ENCODE results near the gene TMED3. TPM values are rescaled to one million over a fixed set of nuclear protein-coding genes. Genes with fewer than 3 reads are reported as not detected.

Gene TMED3
- polyA plus RNA-seq, 2 of the 4 experiments (the other 2 are of a cell fraction) = 149 to 202 TPM

- H3K9me3 ChIP-seq = no peaks in the 10 kb centered on the region
Measured at GRCh38 chr15:79314811-79315210, 3.9 kb downstream of the TMED3 start.

GRCh38 chr15:79315623-79316328, 4.9 kb downstream of the TMED3 start:
- no peak for FAIRE-seq
- no peak for DNase-seq (ENCODE audit: low read depth in 1 of 2, low spot score in 1 of 2)
- no peaks in the 10 kb centered on the region for H3K9me3 ChIP-seq
- H3K27ac ChIP-seq = no peak overlapping the region
- POLR2A ChIA-PET = no interaction called here
- no peak for ATAC-seq
- H3K4me3 ChIP-seq = no peak overlapping the region
- TF ChIP-seq, protein P1, sequence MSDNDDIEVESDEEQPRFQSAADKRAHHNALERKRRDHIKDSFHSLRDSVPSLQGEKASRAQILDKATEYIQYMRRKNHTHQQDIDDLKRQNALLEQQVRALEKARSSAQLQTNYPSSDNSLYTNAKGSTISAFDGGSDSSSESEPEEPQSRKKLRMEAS (IDR thresholded peaks at IDR 0.05) = no peak
- no peak for TF ChIP-seq MAZ (IDR thresholded peaks at IDR 0.05; ENCODE audit: borderline replicate concordance, low read depth, low read length)
- 85% methylated on average over 10 of the region's 10 CpGs for WGBS (ENCODE audit: missing lambda C conversion rate)
- CTCF ChIA-PET = interaction anchor here (0.6 to 1.9 kb wide), 5 partner anchors 14 to 676 kb away, joined by 3 to 7 read pairs (median 3); no protein-coding TSS in a partner anchor
- no peak overlapping the region for H3K4me2 ChIP-seq
- H3K4me1 ChIP-seq = peaks cover 12% of the 10 kb centered on the region

More at GRCh38 chr15:79314811-79315210, 3.9 kb downstream of the TMED3 start:
- Histone ChIP-seq H3K4me1 (peaks cover 16% of the 10 kb centered on the region), H3K27ac (no peak overlapping the region), H3K4me2 (no peak overlapping the region), H3K4me3 (no peak overlapping the region)
- ChIA-PET CTCF (interaction anchor here (0.9 to 1.9 kb wide), 4 partner anchors 25 to 535 kb away, joined by 3 to 7 read pairs (median 4); no protein-coding TSS in a partner anchor), POLR2A (no interaction called here)
- FAIRE-seq = no peak
- WGBS (ENCODE audit: missing lambda C conversion rate) = 98% methylated on average over 6 of the region's 6 CpGs
- TF ChIP-seq JUNB (IDR thresholded peaks at IDR 0.05) (no peak), NR3C1 (IDR thresholded peaks at IDR 0.05) (no peak), RARB (CRISPR knock-in tag; IDR thresholded peaks at IDR 0.05) (no peak), SMC3 (IDR thresholded peaks at IDR 0.05) (no peak), FOSB (CRISPR knock-in tag; IDR thresholded peaks at IDR 0.05) (no peak), HMGXB4 (CRISPR knock-in tag; IDR thresholded peaks at IDR 0.05; ENCODE audit: borderline replicate concordance) (no peak), CEBPB (IDR thresholded peaks at IDR 0.05) (no peak), EHMT2 (IDR thresholded peaks at IDR 0.05; ENCODE audit: low read depth) (no peak), HOXB5 (CRISPR knock-in tag; IDR thresholded peaks at IDR 0.05) (no peak), BCL3 (IDR thresholded peaks at IDR 0.05) (no peak), SREBF2 (IDR thresholded peaks at IDR 0.05) (no peak)
- TF ChIP-seq, protein P2, sequence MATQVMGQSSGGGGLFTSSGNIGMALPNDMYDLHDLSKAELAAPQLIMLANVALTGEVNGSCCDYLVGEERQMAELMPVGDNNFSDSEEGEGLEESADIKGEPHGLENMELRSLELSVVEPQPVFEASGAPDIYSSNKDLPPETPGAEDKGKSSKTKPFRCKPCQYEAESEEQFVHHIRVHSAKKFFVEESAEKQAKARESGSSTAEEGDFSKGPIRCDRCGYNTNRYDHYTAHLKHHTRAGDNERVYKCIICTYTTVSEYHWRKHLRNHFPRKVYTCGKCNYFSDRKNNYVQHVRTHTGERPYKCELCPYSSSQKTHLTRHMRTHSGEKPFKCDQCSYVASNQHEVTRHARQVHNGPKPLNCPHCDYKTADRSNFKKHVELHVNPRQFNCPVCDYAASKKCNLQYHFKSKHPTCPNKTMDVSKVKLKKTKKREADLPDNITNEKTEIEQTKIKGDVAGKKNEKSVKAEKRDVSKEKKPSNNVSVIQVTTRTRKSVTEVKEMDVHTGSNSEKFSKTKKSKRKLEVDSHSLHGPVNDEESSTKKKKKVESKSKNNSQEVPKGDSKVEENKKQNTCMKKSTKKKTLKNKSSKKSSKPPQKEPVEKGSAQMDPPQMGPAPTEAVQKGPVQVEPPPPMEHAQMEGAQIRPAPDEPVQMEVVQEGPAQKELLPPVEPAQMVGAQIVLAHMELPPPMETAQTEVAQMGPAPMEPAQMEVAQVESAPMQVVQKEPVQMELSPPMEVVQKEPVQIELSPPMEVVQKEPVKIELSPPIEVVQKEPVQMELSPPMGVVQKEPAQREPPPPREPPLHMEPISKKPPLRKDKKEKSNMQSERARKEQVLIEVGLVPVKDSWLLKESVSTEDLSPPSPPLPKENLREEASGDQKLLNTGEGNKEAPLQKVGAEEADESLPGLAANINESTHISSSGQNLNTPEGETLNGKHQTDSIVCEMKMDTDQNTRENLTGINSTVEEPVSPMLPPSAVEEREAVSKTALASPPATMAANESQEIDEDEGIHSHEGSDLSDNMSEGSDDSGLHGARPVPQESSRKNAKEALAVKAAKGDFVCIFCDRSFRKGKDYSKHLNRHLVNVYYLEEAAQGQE (IDR thresholded peaks at IDR 0.05) = no peak
- TF ChIP-seq, protein P3, sequence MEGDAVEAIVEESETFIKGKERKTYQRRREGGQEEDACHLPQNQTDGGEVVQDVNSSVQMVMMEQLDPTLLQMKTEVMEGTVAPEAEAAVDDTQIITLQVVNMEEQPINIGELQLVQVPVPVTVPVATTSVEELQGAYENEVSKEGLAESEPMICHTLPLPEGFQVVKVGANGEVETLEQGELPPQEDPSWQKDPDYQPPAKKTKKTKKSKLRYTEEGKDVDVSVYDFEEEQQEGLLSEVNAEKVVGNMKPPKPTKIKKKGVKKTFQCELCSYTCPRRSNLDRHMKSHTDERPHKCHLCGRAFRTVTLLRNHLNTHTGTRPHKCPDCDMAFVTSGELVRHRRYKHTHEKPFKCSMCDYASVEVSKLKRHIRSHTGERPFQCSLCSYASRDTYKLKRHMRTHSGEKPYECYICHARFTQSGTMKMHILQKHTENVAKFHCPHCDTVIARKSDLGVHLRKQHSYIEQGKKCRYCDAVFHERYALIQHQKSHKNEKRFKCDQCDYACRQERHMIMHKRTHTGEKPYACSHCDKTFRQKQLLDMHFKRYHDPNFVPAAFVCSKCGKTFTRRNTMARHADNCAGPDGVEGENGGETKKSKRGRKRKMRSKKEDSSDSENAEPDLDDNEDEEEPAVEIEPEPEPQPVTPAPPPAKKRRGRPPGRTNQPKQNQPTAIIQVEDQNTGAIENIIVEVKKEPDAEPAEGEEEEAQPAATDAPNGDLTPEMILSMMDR (IDR thresholded peaks at IDR 0.05) = no peak
- no peak for ATAC-seq
- no peak for DNase-seq (ENCODE audit: low read depth in 1 of 2, low spot score in 1 of 2)

Measured in A549 (cell line).